ENCODE measurements around the gene LONP1. TPM values are rescaled to one million over a fixed set of nuclear protein-coding genes. Genes with fewer than 3 reads are reported as not detected.

Gene LONP1
- total RNA-seq (2021; ENCODE audit: unreplicated experiment) (180 TPM), Bru-seq, nascent RNA (percentile 89 among the genes with signal in this experiment), BruChase-seq, experiment 1, labeled RNA remaining after a 6-hour chase (percentile 95 among the genes with signal in this experiment), BruChase-seq, experiment 2, labeled RNA remaining after a 2-hour chase (percentile 93 among the genes with signal in this experiment)
- polyA plus RNA-seq (2012): 207 and 285 TPM in 2 replicates
- long read RNA-seq, transcript LONP1-201 (18 exons, 3,236 nt): major isoform, 613 of 775 reads
- long read RNA-seq, partial matches to known transcripts: 76 of 775 reads
- long read RNA-seq, other reads (novel, unspliced or antisense): 82 of 775 reads

GRCh38 chr19:5719961-5720790, at the start of gene LONP1, which contains the start of gene CATSPERD:
Gene LONP1, minus strand, starts transcription at chr19:5720146. Its CDS starts 14 bp downstream, at chr19:5720132.
Gene CATSPERD, plus strand, starts transcription at chr19:5720637. Its CDS starts 101 bp downstream, at chr19:5720738.
- ChIA-PET CTCF (interaction anchor here (0.6 to 2.0 kb wide), 5 partner anchors 18 to 84 kb away, joined by 3 to 9 read pairs (median 5); partner anchors contain the start of gene RPL36), RAD21 (ENCODE audit: low non-redundant PET in 1 of 2, low total read pairs in 2 of 2, uncharacterized antibody in 2 of 2, unreplicated experiment in 2 of 2) (interaction anchor here in 1 of 2 experiments (0.6 to 0.9 kb wide), 2 partner anchors 84 to 470 kb away, joined by 4 to 10 read pairs; no protein-coding TSS in a partner anchor), POLR2A (interaction anchor here (0.6 to 3.1 kb wide), 13 partner anchors 8 to 929 kb away, joined by 3 to 31 read pairs (median 3); partner anchors contain the start of genes DUS3L, FEM1A, NDUFA11 and RPL36)
- peak within 1 kb of the TSS; percentile 85 for H3K27ac ChIP-seq (ENCODE audit: low read depth, low read length)
- peaks cover 2 to 11% of the 10 kb centered on the region in 2 experiments; a peak in 2 of 4 replicates for H3K36me3 ChIP-seq (ENCODE audit: control insufficient read depth in 1 of 2, insufficient read depth in 2 of 2, low read length in 2 of 2)
- H3K4me2 ChIP-seq (ENCODE audit: low read length): peak within 1 kb of the TSS; percentile 88
- H3K9ac ChIP-seq (ENCODE audit: low read length): peak within 1 kb of the TSS; percentile 99
- peak within 1 kb of the TSS; percentile 99 to 100 for H3K4me3 ChIP-seq (replicated peaks in 1 of 2; ENCODE audit: low read depth in 1 of 2, low read length in 2 of 2)
- H4K20me1 ChIP-seq (ENCODE audit: insufficient read depth): peaks cover 3% of the 10 kb centered on the region; the same call in 1 of the 2 replicates
- H3K9me3 ChIP-seq (ENCODE audit: control insufficient read depth in 1 of 2, insufficient read depth in 1 of 2, low read depth in 1 of 2, low read length in 2 of 2): no peaks in the 10 kb centered on the region
- intact Hi-C loops (cut with micrococcal nuclease): loop anchor here (1.0 kb wide), 2 partner anchors 40 to 70 kb away; partner anchors contain the start of gene MICOS13
- peaks cover 46% of the 10 kb centered on the region for H3K79me2 ChIP-seq (ENCODE audit: insufficient read depth, low read length)
- H3K4me1 ChIP-seq (ENCODE audit: control insufficient read depth in 1 of 2, insufficient read depth in 2 of 2, low read length in 2 of 2): peaks cover 10 to 28% of the 10 kb centered on the region in 2 experiments
- H3K9me2 ChIP-seq (ENCODE audit: insufficient read depth): no peaks in the 10 kb centered on the region
- H3K27me3 ChIP-seq (ENCODE audit: insufficient read depth, low read length): no peaks in the 10 kb centered on the region
- BruUV-seq (replicated peaks): no TSS peak
- DNase-seq (ENCODE audit: low read depth, low spot score) (peak; percentile 97), ATAC-seq (peak; percentile 92)
- H2AFZ ChIP-seq (ENCODE audit: low read depth, low read length, poor library complexity, severe bottlenecking): no peak within 1 kb of the TSS
- no peak for TF ChIP-seq ZBTB33 (IDR thresholded peaks at IDR 0.05; ENCODE audit: extremely low read depth, insufficient replicate concordance, low read length)
- TF ChIP-seq POLR2A (IDR thresholded peaks at IDR 0.05; ENCODE audit: borderline replicate concordance, extremely low read depth, insufficient read depth, insufficient read length): peak; percentile 67
- TF ChIP-seq CBX3 (IDR thresholded peaks at IDR 0.05; ENCODE audit: low read depth): peak; percentile 73; the same call in 1 of the 2 replicates
- TF ChIP-seq YY1 (IDR thresholded peaks at IDR 0.05; ENCODE audit: extremely low read depth, insufficient replicate concordance, low read depth, low read length): peak; percentile 97
- no peak for TF ChIP-seq EZH2phosphoT487 (IDR thresholded peaks at IDR 0.05; ENCODE audit: borderline replicate concordance)
- TF ChIP-seq ATF3 (IDR thresholded peaks at IDR 0.05): no peak
- TF ChIP-seq CEBPB (IDR thresholded peaks at IDR 0.05; ENCODE audit: low read depth): no peak
- TF ChIP-seq ZNF274 (IDR thresholded peaks at IDR 0.05; ENCODE audit: low read depth, low read length): no peak
- peak; percentile 96; the same call in 1 of the 2 replicates for TF ChIP-seq SIN3A (IDR thresholded peaks at IDR 0.05; ENCODE audit: low read depth)
- TF ChIP-seq RAD21 (IDR thresholded peaks at IDR 0.05; ENCODE audit: low read depth): no peak
- peak; percentile 66; the same call in 1 of the 2 replicates for TF ChIP-seq ZFX (IDR thresholded peaks at IDR 0.05)
- TF ChIP-seq POLR2AphosphoS5 (IDR thresholded peaks at IDR 0.05; ENCODE audit: low read depth, low read length): peak; percentile 90
- TF ChIP-seq TCF7L2 (IDR thresholded peaks at IDR 0.05; ENCODE audit: borderline replicate concordance, extremely low read depth, insufficient read depth, insufficient read length): no peak
- peak; percentile 94 for TF ChIP-seq SRF (IDR thresholded peaks at IDR 0.05; ENCODE audit: low read depth)
- no peak for TF ChIP-seq REST (IDR thresholded peaks at IDR 0.05; ENCODE audit: low read depth)
- no peak; the same call in 1 of the 2 replicates for TF ChIP-seq ELF1 (IDR thresholded peaks at IDR 0.05; ENCODE audit: borderline replicate concordance, low read depth)
- TF ChIP-seq JUND (IDR thresholded peaks at IDR 0.05): no peak
- no peak for TF ChIP-seq FOSL1 (IDR thresholded peaks at IDR 0.05; ENCODE audit: low read depth)
- TF ChIP-seq MAX (IDR thresholded peaks at IDR 0.05): peak; percentile 98
